ENCODE results near the gene PCDHGA9. TPM values are rescaled to one million over a fixed set of nuclear protein-coding genes. Genes with fewer than 3 reads are reported as not detected.

Gene PCDHGA9
- total RNA-seq (2013; cell fraction: nucleolus; rRNA removed): 3.1 and 3.6 TPM in 2 replicates
- 0.38 and 0.62 TPM in 2 replicates for total RNA-seq (2014; rRNA removed)
- 0.51 and 0.63 TPM in 2 replicates for total RNA-seq (2014; rRNA removed; fragmentation: Illumina TruSeq; extraction: Trizol)
- 0.54 and 0.56 TPM in 2 replicates for total RNA-seq (2021)
- polyA plus RNA-seq (2011; ENCODE audit: low read depth): 0.12 TPM
- 0.09 and 0.10 TPM in 2 replicates for polyA plus RNA-seq (2011; rRNA removed)
- polyA plus RNA-seq (2011; cell fraction: cytosol; rRNA removed): 0.01 and 0.07 TPM in 2 replicates
- 0.30 and 0.34 TPM in 2 replicates for polyA plus RNA-seq (2011; cell fraction: nucleus; rRNA removed)
- 0.16 and 0.28 TPM in 2 replicates for polyA plus RNA-seq (2012)
- polyA plus RNA-seq (2014; fragmentation: Illumina TruSeq; extraction: Trizol): 0.15 and 0.46 TPM in 2 replicates
- polyA plus RNA-seq (2014; fragmentation: Nextera tagmentation; extraction: Ambion mirVana): not detected
- 0.38 and 0.44 TPM in 2 replicates for polyA plus RNA-seq (2014; rRNA removed)
- polyA plus RNA-seq (2016; fragmentation: Nextera tagmentation; extraction: Ambion mirVana): under 1 TPM; 0.08 to 0.15 TPM
- 0.15 and 0.26 TPM in 2 replicates for polyA minus RNA-seq (2011; rRNA and poly(A)+ RNA removed)
- not detected in 2 replicates for polyA minus RNA-seq (2011; cell fraction: cytosol; rRNA and poly(A)+ RNA removed)
- 0.24 and 0.57 TPM in 2 replicates for polyA minus RNA-seq (2011; cell fraction: nucleus; rRNA and poly(A)+ RNA removed)
- Bru-seq, nascent RNA: percentile 34 among the genes with signal in this experiment
- BruChase-seq, experiment 1, labeled RNA remaining after a 6-hour chase: percentile 28 among the genes with signal in this experiment
- BruChase-seq, experiment 2, labeled RNA remaining after a 2-hour chase: percentile 34 among the genes with signal in this experiment
- long read RNA-seq, experiment 1: 0 reads
- long read RNA-seq, experiment 2: 0 reads

DNA sequence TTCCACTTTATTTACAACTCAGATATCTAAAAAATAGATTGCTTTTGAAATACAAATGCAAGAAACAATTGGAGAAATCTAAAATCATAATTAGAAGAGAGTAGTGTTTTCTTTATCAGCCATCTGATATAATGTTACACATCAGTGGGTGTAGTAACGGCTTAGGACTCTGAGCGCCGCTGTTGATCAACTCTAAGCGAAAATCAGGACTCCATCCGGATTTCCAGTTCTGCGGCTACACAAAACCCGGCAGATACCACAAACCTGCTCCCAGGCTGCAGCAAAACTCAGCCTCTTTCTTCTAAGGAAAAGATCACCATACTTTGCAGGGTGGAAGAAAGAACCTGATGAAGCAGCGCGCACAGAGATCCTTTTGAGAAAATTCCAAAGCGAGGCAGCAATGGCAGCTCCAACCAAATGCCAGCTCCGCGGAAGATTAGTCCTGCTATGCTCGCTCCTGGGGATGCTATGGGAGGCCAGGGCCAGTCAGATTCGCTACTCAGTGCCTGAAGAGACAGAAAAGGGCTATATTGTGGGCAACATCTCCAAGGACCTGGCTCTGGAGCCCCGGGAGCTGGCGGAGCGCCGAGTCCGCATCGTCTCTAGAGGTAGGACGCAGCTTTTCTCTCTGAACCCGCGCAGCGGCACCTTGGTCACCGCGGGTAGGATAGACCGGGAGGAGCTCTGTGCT, at the start of gene PCDHGA9:
PCDHGA9 (plus strand) TSS at position 226 of the 691 bp plus-strand sequence; CDS start at position 401, 175 bp downstream.
- no TSS peak for BruUV-seq (replicated peaks)
- ChIA-PET RAD21 (ENCODE audit: unreplicated experiment) (no interaction called here), POLR2A (no interaction called here), SMC1A (ENCODE audit: uncharacterized antibody, unreplicated experiment) (interaction anchor here (1.4 kb wide), 1 partner anchor 10 kb away, joined by 4 read pairs; the partner anchor contains the start of gene PCDHGA10), CTCF (interaction anchor here (0.9 to 1.7 kb wide), 3 partner anchors 10 to 161 kb away, joined by 3 to 8 read pairs (median 3); partner anchors contain the start of gene PCDHGA10)
- Histone ChIP-seq H4K20me1 (ENCODE audit: control insufficient read depth, insufficient read depth) (no peaks in the 10 kb centered on the region), H3K27me3 (replicated peaks in 1 of 2; ENCODE audit: control insufficient read depth in 2 of 2, insufficient read depth in 2 of 2, low read length in 1 of 2) (no peaks in the 10 kb centered on the region), H3K27ac (ENCODE audit: control insufficient read depth, insufficient read depth) (no peak within 1 kb of the TSS), H3K9me3 (replicated peaks; ENCODE audit: control insufficient read depth, insufficient read depth, low read length) (peaks cover 18% of the 10 kb centered on the region), H3K4me3 (no peak within 1 kb of the TSS), H3K36me3 (ENCODE audit: control insufficient read depth in 2 of 2, insufficient read depth in 2 of 2, low read length in 1 of 2) (no peaks in the 10 kb centered on the region), H3K9ac (ENCODE audit: control insufficient read depth, insufficient read depth, low read length) (no peak within 1 kb of the TSS), H3K4me1 (ENCODE audit: control insufficient read depth, insufficient read depth, low read length) (no peaks in the 10 kb centered on the region), H3K4me2 (ENCODE audit: control insufficient read depth, insufficient read depth) (no peak within 1 kb of the TSS), H2AFZ (ENCODE audit: control insufficient read depth, low read depth, low read length) (no peak within 1 kb of the TSS), H3K79me2 (ENCODE audit: control insufficient read depth, insufficient read depth, low read length) (no peaks in the 10 kb centered on the region)
- 54% methylated on average over 27 of the region's 27 CpGs for WGBS (ENCODE audit: insufficient coverage, insufficient replicate concordance, low lambda C conversion rate, missing lambda C conversion rate)
- in situ Hi-C loops (cut with MboI): no loop called here
- DNase-seq (ENCODE audit: low read depth, low spot score) (no peak), ATAC-seq (peak; percentile 45; the same call in 2 of the 3 replicates), FAIRE-seq (no peak)
- intact Hi-C loops (cut with micrococcal nuclease; ENCODE audit: unreplicated experiment): no loop called here
- TF ChIP-seq EZH2 (IDR thresholded peaks at IDR 0.05; ENCODE audit: borderline replicate concordance, control insufficient read depth, low read depth, low read length) (no peak), RAD21 (IDR thresholded peaks at IDR 0.05; ENCODE audit: insufficient read depth, low read depth, low read length) (0 out of 2 replicates have a peak, but pooled peaks have one; percentile 13), TBL1XR1 (IDR thresholded peaks at IDR 0.05; ENCODE audit: low read depth, low read length) (no peak)
- TF ChIP-seq, protein P1, sequence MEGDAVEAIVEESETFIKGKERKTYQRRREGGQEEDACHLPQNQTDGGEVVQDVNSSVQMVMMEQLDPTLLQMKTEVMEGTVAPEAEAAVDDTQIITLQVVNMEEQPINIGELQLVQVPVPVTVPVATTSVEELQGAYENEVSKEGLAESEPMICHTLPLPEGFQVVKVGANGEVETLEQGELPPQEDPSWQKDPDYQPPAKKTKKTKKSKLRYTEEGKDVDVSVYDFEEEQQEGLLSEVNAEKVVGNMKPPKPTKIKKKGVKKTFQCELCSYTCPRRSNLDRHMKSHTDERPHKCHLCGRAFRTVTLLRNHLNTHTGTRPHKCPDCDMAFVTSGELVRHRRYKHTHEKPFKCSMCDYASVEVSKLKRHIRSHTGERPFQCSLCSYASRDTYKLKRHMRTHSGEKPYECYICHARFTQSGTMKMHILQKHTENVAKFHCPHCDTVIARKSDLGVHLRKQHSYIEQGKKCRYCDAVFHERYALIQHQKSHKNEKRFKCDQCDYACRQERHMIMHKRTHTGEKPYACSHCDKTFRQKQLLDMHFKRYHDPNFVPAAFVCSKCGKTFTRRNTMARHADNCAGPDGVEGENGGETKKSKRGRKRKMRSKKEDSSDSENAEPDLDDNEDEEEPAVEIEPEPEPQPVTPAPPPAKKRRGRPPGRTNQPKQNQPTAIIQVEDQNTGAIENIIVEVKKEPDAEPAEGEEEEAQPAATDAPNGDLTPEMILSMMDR (IDR thresholded peaks at IDR 0.05 in 2 of 3, conservative IDR thresholded peaks at IDR 0.05 in 1 of 3; ENCODE audit: control insufficient read depth in 2 of 3, extremely low read depth in 1 of 3, insufficient read depth in 1 of 3, low read depth in 3 of 3, low read length in 3 of 3): peak in 2 of 3 experiments; percentile 28 to 35; a peak in 2 of 6 replicates

Measured in GM12878 (cell line).